CD4-positive, alpha-beta T cell treated with Interleukin-4 for 4 hours (primary cell): ENCODE results near the gene SLC46A1.
A peak's percentile ranks its signal among the peaks of the same experiment; 100 is the strongest.

Source experiments
- DNase-seq: peaks from one replicate; pipeline ENCODE4 v3.0.0-alpha.2; 2020

SLC46A1 gene

DNA sequence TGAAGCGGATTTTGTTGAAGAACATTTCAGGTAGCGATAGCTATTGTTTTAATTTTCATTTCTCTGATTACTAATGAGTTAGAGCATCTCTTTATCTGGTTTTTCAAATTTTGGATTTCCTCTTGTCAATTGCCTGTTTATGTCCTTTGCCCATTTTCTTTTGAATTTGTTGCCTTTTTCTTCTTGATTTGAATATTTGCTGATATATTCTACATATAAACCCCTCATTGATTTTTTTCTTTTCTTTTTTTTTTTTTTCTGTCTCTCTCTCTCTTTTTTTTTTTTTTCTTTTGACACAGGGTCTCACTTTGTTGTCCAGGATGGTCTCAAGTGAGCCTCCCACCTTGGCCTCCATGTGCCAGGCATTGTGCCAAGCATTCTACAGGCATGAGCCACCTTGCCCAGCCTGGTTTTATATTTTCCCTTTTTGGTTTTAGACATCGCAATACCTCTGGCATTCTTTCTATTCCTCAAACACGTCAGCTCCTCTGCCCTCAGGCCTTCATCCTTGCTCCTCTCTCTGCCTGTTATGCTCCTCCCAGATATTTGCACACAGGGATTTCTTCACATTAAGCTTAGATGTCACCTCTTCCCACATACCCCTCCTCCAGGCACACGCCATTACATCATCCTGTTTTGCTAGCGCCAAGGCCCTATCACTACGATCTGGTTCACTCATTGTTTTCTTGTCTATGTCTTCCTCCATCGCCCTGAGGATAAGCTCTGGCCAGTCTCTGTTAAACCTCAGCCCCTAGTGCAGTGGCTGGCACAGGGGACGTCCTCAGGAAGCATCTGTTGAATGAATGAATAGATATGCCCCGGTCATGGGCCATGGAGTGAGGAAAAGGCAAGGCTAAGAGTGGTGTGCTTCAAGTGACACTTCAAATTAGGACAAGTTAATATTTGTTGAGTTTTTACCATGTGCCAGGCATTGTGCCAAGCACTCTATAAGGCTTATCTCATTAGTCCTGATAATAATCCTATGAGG lies 25.9 kb downstream of the SLC46A1 start:
- DNase-seq = no peak

GRCh38 chr17:28372945-28373274 lies 33.1 kb downstream of the SLC46A1 start:
- no peak for DNase-seq

GRCh38 chr17:28372203-28372944 lies 33.6 kb downstream of the SLC46A1 start:
- no peak for DNase-seq

- DNase-seq = peak; percentile 91
Measured at GRCh38 chr17:28371245-28372202, 34.5 kb downstream of the SLC46A1 start, which contains the start of gene SARM1. TSS of gene SARM1 (plus strand) at chr17:28371694. CDS start at chr17:28372033, 339 bp downstream.

GRCh38 chr17:28370744-28371103 lies 35.3 kb downstream of the SLC46A1 start:
- no peak for DNase-seq

GRCh38 chr17:28370035-28370743 lies 35.8 kb downstream of the SLC46A1 start, which contains the start of gene VTN:
TSS of gene VTN (minus strand) at chr17:28370307. CDS start at chr17:28370203, 104 bp downstream.
- DNase-seq = no peak

DNA sequence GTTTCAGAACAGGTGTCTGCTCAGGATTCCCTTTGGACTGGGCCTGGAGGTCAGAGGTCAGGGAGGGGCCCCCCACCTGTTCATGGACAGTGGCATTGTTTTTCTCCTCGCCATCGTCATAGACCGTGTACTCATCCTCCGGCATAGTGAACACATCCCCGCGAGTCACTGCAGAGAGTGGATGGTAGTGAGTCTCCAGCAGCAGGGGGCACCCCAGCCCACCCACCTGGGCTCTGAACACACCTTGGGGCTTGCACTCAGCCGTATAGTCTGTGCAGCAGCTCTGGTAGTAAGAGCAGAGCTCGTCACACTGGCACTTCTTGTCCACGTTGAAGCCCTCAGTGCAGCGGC lies 36.4 kb downstream of the SLC46A1 start:
- DNase-seq = no peak

DNA sequence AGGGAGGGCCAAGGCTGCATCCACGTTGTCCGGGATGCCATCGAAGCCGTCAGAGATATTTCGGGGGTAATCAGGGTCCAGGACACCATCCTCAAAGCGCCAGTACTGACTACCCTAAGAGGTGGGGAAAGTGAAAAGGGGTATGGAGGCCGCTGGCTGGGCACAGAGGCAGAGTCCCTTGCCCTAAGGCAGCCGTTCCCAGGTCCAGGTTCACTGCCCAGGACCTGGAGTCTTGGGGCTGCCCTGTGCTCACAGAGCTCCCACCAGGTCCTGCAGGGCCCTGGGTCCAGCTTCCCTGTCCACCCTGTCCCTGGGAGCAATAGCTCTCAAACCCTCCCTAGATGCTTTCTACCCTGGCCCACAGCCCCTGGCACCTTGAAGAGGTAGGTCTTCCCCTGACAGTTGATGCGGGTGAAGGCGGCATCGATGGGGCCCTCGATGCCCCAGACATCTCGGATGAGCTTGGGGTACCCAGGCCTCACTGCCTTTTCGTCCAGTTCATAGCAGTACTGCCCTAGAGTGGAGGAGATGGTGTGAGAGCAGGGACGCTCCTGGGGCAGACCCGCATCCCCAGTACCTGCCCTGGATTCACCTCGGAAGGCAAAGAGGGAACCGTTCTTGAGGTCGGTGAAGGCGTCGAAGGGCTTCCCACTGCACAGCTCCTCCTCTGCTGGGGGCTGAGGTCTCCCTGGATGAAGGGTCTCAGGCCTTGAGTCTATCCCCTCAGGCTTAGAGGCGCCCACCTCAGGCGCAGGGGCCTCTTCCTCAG lies 36.9 kb downstream of the SLC46A1 start:
- no peak for DNase-seq

DNA sequence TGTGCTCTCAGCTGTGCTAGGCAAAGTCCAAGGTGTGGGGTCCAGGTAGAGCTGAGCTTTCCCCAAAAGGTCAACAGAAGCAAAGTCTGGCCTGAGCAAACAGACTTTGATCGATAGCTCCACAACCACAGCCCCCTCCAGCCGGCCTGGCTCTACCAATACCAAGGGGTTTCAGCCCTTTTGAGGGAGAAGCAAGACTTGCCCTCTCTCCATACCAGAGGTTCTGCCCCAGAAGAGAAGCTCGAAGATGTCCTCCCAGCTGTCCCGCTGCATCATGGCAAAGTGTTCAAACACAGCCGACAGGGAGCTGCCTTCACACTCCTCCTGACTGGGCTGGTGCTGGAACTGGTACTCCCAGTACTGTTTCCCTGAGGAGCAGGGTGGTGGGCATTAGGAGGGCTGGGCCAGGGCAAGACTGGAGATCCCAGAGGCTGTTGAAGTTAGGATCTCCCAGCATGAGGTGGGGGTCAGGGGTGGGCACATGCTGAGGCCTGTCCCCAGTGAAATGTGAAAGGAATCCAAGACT lies 37.6 kb downstream of the SLC46A1 start:
- no peak for DNase-seq

GRCh38 chr17:28367641-28368305 lies 38.2 kb downstream of the SLC46A1 start:
- no peak for DNase-seq

GRCh38 chr17:28366605-28367004 lies 39.4 kb downstream of the SLC46A1 start:
- DNase-seq = no peak

GRCh38 chr17:28365487-28365886 lies 40.5 kb downstream of the SLC46A1 start:
- DNase-seq = no peak

DNA sequence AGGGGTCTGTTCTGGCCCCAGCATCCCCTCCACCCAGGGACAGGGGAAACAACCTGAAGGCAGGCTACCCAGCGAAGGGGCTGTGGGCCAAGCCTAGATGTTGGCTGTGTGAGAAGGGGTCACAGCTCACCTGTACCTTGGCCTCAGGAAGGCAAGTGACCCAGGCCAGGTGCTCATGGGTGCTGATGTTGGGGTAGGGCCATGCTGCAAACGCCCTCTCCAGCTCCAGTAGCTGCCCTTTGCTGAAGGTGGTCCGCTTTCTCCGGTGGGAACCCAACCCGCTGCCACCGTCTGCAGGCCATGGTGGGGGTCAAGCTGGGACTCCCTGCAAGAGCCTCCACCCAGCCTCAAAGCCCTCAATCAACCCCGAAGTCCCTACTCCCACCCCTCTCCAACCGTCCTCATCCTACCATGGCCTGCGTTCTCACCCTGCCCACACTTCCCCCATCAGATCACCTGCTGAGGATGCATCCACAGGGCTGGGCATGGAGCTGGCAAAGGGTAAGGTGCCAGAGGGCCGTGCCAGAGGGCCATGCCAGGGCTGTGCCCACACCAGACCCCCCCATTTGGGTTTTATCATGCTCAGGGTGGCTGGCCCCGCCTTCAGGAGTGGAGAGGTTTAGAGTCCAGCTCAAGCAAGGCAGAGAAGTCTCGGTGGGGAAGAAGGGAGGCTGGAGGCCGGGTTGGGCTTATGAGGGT lies 41.2 kb downstream of the SLC46A1 start, which contains the start of gene SEBOX:
Gene SEBOX, minus strand, starts transcription at position 535 of the 699 bp plus-strand sequence. Its CDS starts 48 bp downstream, at position 487.
- DNase-seq = no peak

DNA sequence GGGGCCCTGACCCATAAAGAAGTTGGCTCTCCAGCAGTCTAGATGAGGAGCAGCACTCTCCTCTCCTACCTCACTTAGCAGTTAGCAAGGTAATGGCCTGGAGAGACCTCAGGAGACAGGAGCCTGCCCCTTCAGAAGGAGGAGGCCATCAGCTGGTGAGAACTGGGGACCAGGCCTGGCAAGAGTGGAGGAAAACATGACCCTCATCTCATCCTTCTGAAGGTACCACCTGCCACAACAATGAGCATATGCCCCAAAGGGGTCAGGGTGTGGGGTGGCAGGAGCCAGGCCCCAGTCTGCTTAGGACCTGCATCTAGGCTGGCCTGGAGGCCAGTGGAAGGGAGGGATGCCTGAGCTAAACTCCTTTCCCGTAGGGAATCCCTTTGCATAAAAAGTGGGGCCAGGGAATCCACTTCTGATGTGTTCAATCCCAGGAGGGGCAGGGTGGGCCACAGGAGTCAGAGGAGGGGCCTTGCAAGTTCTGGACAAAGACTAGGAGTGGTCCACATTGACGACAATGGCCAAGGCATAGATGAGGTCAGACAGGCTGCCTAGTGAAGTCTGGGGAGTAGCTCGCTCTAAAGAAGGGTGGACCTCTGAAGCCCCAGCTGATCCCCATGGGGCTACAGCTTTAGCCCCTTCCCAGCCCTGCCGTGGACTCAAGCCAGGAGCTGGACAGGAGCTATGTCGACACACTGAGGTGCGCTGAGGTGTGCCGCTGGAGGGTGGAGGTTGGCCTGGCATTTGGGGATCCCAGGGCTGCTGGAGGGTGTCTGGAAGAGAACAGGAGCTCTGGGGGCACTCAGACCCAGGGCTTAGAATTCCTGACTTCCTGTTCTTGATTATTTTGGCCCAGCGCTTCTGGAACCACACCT lies 42.0 kb downstream of the SLC46A1 start:
- DNase-seq = no peak

GRCh38 chr17:28363186-28363585 lies 42.8 kb downstream of the SLC46A1 start:
- no peak for DNase-seq

GRCh38 chr17:28357901-28358197 lies 48.2 kb downstream of the SLC46A1 start:
- no peak for DNase-seq

- peak; percentile 95 for DNase-seq
Measured at GRCh38 chr17:28357061-28357900, 48.7 kb downstream of the SLC46A1 start, which contains the start of gene POLDIP2. TSS of gene POLDIP2 (minus strand) at chr17:28357527. CDS start at chr17:28357448, 79 bp downstream.

DNA sequence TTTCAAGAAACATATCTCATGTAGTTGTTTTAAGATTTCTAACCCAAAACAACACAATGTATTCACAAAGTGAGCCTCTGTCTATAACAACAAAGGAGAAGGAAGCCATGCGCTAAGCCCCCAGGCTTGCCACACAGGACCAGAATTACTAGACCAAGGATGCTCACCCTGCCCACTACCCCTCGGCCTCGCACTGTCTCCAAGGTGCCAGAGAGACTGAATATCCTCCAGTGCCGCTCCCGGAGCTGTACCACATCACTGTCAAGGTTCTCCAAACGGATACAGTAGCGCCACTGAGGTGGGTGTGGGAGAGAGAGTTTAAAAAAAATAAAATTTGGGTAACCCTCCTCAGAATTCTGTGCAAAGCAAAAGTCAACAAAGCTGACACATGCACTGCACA lies 55.7 kb downstream of the SLC46A1 start:
- DNase-seq = no peak
